SK-N-SH (cell line): Measurements from ENCODE around the gene CHCHD1. TPM values are rescaled to one million over a fixed set of nuclear protein-coding genes. Genes with fewer than 3 reads are reported as not detected.

ENCODE experiments used
- CTCF ChIA-PET: fragments of 300-600, 350-600 bp; formaldehyde crosslinking; extraction: SDS; loops from one replicate; lab custom pipeline; 2021; lab: Yijun Ruan, JAX
- POLR2A ChIA-PET: fragments of 350-600 bp; sonication (Branson Sonifier 250); formaldehyde crosslinking; extraction: SDS; loops from one replicate; lab custom pipeline; 2020; ENCODE audit warnings: antibody characterized with exemption, inconsistent platforms; lab: Yijun Ruan, JAX
- DNase-seq: peaks from one replicate; pipeline ENCODE4 v3.0.0; 2012
- H2AFZ ChIP-seq: fragments of 200-600 bp; sonication (generic); 2 replicates; pipeline ENCODE4 v1.8.1; 2016; ENCODE audit warnings: antibody characterized with exemption, mild to moderate bottlenecking, low read depth
- H3F3A ChIP-seq: fragments of 200-600 bp; sonication (generic); replicated peaks from 2 replicates; pipeline ENCODE3; 2016; ENCODE audit warnings: antibody characterized with exemption, mild to moderate bottlenecking; ENCODE audit not compliant: insufficient read depth
- H3K27ac ChIP-seq, 2 experiments: fragments of 200-500 bp in 1 of 2; fragments of 200-600 bp in 1 of 2; sonication (Bioruptor generic) in 1 of 2; sonication (generic), shearing (Covaris generic) in 1 of 2; 2 replicates each; pipeline versions ENCODE4 v1.5.1 to v1.6.1; 2014 to 2016; ENCODE audit warnings: low read depth in 2 of 2, inconsistent platforms in 1 of 2, low read length in 1 of 2, mild to moderate bottlenecking in 1 of 2, mixed read lengths in 1 of 2
- H3K27me3 ChIP-seq: fragments of 200-600 bp; sonication (generic), shearing (Covaris generic); 2 replicates; pipeline ENCODE4 v1.6.1; 2016; ENCODE audit warnings: mixed run types; ENCODE audit not compliant: insufficient read depth
- H3K36me3 ChIP-seq, 2 experiments: fragments of 200-500 bp in 1 of 2; fragments of 200-600 bp in 1 of 2; sonication (Bioruptor generic) in 1 of 2; sonication (generic) in 1 of 2; replicated peaks in 1 of 2; 2 replicates each; pipeline versions ENCODE3 to v1.5.1; 2014 to 2016; ENCODE audit warnings: low read length in 1 of 2, mild to moderate bottlenecking in 1 of 2; ENCODE audit not compliant: insufficient read depth in 2 of 2, control insufficient read depth in 1 of 2
- H3K4me1 ChIP-seq, 2 experiments: fragments of 200-500 bp in 1 of 2; fragments of 200-600 bp in 1 of 2; sonication (Bioruptor generic) in 1 of 2; sonication (generic), shearing (Covaris generic) in 1 of 2; 2 replicates each; pipeline versions ENCODE4 v1.5.1 to v1.6.1; 2014 to 2016; ENCODE audit warnings: low read depth in 1 of 2, low read length in 1 of 2, mixed run types in 1 of 2; ENCODE audit not compliant: insufficient read depth in 2 of 2, control insufficient read depth in 1 of 2
- H3K4me2 ChIP-seq: fragments of 200-600 bp; sonication (generic), shearing (Covaris generic); 2 replicates; pipeline ENCODE4 v1.6.1; 2017; ENCODE audit warnings: mixed run types
- H3K4me3 ChIP-seq, 2 experiments: fragments of 200-500 bp in 1 of 2; fragments of 200-600 bp in 1 of 2; sonication (Bioruptor generic) in 1 of 2; sonication (generic), shearing (Covaris generic) in 1 of 2; 2 replicates each; pipeline versions ENCODE4 v1.5.1 to v1.8.1; 2014 to 2016; ENCODE audit warnings: low read depth in 2 of 2, inconsistent platforms in 1 of 2, low read length in 1 of 2, mild to moderate bottlenecking in 1 of 2, mixed read lengths in 1 of 2, moderate library complexity in 1 of 2
- H3K79me2 ChIP-seq: fragments of 200-600 bp; sonication (generic); 2 replicates; pipeline ENCODE4 v1.8.1; 2017; ENCODE audit warnings: mild to moderate bottlenecking; ENCODE audit not compliant: insufficient read depth
- H3K9ac ChIP-seq: fragments of 200-600 bp; sonication (generic); 2 replicates; pipeline ENCODE4 v1.6.1; 2017; ENCODE audit warnings: mixed run types
- H3K9me2 ChIP-seq: fragments of 200-600 bp; sonication (generic); 2 replicates; pipeline ENCODE4 v1.6.1; 2017; ENCODE audit warnings: mixed run types
- H3K9me3 ChIP-seq: fragments of 200-600 bp; sonication (generic); 2 replicates; pipeline ENCODE4 v1.6.1; 2017; ENCODE audit warnings: mixed run types, mild to moderate bottlenecking, moderate library complexity
- H4K20me1 ChIP-seq: fragments of 200-600 bp; sonication (generic); 2 replicates; pipeline ENCODE4 v1.6.1; 2017; ENCODE audit warnings: mild to moderate bottlenecking, mixed run types; ENCODE audit not compliant: insufficient read depth
- ELF1 ChIP-seq: IDR thresholded peaks from 2 replicates; pipeline ENCODE4 v1.4.0; 2012
- EP300 ChIP-seq, 2 experiments: IDR thresholded peaks; 2 replicates each; pipeline versions ENCODE4 v1.4.0 to v1.6.1; 2012; ENCODE audit warnings: borderline replicate concordance in 1 of 2, low read depth in 1 of 2, low read length in 1 of 2
- EZH2phosphoT487 ChIP-seq: fragments of 200-600 bp; sonication (generic); IDR thresholded peaks from 2 replicates; pipeline ENCODE4 v1.6.1; 2017; ENCODE audit warnings: low read depth, mixed run types, mild to moderate bottlenecking, antibody characterized with exemption, moderate library complexity, borderline replicate concordance
- FOXM1 ChIP-seq: IDR thresholded peaks from 2 replicates; pipeline ENCODE4 v1.4.0; 2012; ENCODE audit warnings: low read depth, mild to moderate bottlenecking
- MEF2A ChIP-seq: IDR thresholded peaks from 2 replicates; pipeline ENCODE4 v1.4.0; 2012; ENCODE audit warnings: low read depth, borderline replicate concordance
- MXI1 ChIP-seq: IDR thresholded peaks from 2 replicates; pipeline ENCODE4 v1.6.1; 2012; ENCODE audit warnings: mild to moderate bottlenecking, low read depth, low read length, improper control_type of control experiment
- NFIC ChIP-seq: IDR thresholded peaks from 2 replicates; pipeline ENCODE4 v1.4.0; 2012; ENCODE audit warnings: borderline replicate concordance
- NRF1 ChIP-seq: IDR thresholded peaks from 2 replicates; pipeline ENCODE4 v1.6.1; 2012; ENCODE audit warnings: low read depth, mild to moderate bottlenecking, low read length
- RCOR1 ChIP-seq: fragments of 150-350 bp; IDR thresholded peaks from 2 replicates; pipeline ENCODE4 v1.6.1; 2017; ENCODE audit warnings: antibody characterized with exemption, low read length
- RFX5 ChIP-seq: IDR thresholded peaks from 2 replicates; pipeline ENCODE4 v1.6.1; 2012; ENCODE audit warnings: mild to moderate bottlenecking, improper control_type of control experiment, low read length
- SMC3 ChIP-seq: IDR thresholded peaks from 2 replicates; pipeline ENCODE4 v1.6.1; 2012; ENCODE audit warnings: low read depth, low read length, improper control_type of control experiment
- TAF1 ChIP-seq: IDR thresholded peaks from 2 replicates; pipeline ENCODE4 v1.6.1; 2012; ENCODE audit warnings: low read depth, mild to moderate bottlenecking, low read length, moderate library complexity, borderline replicate concordance
- TCF12 ChIP-seq: IDR thresholded peaks from 2 replicates; pipeline ENCODE4 v1.4.0; 2012
- TEAD4 ChIP-seq: IDR thresholded peaks from 2 replicates; pipeline ENCODE4 v1.4.0; 2012; ENCODE audit warnings: mild to moderate bottlenecking, borderline replicate concordance; ENCODE audit not compliant: insufficient read depth
- USF1 ChIP-seq: IDR thresholded peaks from 2 replicates; pipeline ENCODE4 v1.4.0; 2012; ENCODE audit warnings: low read depth, borderline replicate concordance
- USF2 ChIP-seq: fragments of 150-350 bp; IDR thresholded peaks from 2 replicates; pipeline ENCODE4 v1.6.1; 2017; ENCODE audit warnings: antibody characterized with exemption, low read length, low read depth, borderline replicate concordance
- YY1 ChIP-seq: IDR thresholded peaks from 2 replicates; pipeline ENCODE4 v1.4.0; 2012; ENCODE audit warnings: low read depth, mild to moderate bottlenecking
- WGBS: methylation state at CpG from one replicate; pipeline ENCODE4 v1.1.6; 2017; ENCODE audit warnings: low lambda C conversion rate; 5-methylcytosine and 5-hydroxymethylcytosine counted together
- polyA plus RNA-seq, 3 experiments: library from polyadenylated mRNA; depleted of rRNA; stranded (reverse); fragments of >200 nt; gene quantifications; 2 replicates each; pipeline ENCODE4 v1.2.3, GENCODE V29; 2012
- TF ChIP-seq, protein P1 (sequence below): fragments of 150-350 bp; IDR thresholded peaks from 2 replicates; pipeline ENCODE4 v1.6.1; 2016; ENCODE audit warnings: mild to moderate bottlenecking, low read depth, low read length
- TF ChIP-seq, protein P2 (sequence below): IDR thresholded peaks from 2 replicates; pipeline ENCODE4 v1.4.0; 2012; ENCODE audit warnings: low read depth

The CHCHD1 gene
- polyA plus RNA-seq, 1 of the 3 experiments (the other 2 are of a cell fraction): 60.9 TPM

DNA sequence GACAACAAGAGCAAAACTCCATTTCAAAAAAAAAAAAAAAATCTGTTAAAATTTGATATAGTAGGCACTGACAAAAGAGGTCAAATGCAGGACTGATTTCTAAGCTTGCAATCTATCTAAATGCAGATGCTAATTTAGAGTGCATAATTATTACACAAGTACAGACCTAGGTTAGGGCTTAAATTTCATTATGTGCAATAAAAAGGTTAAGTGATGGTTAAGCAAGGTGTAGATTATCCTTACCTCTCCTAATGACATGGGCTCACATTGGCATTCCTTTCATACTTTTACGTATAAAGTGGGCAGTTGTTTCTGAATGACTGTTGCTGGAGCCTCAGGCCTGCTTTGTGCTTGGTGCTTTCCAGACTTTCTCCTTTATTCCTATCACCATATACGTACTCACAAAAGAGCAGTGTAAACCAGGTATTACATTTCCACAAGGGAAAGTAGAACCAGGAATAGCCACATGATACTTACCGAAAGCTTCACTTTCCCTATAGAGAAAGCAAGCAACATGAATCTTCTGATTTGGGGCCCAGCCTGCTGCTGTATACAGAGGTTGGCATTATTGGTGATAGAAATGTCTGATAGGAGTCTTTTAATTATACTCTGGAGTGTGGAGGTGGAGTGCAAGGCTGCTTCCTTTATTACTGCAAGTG, 2.2 kb upstream of the CHCHD1 start:
- Histone ChIP-seq H3K9me3 (no peaks in the 10 kb centered on the region), H3K4me3 (no peak overlapping the region), H3K9me2 (no peaks in the 10 kb centered on the region), H3K36me3 (peaks cover 18 to 32% of the 10 kb centered on the region in 2 experiments), H4K20me1 (peaks cover 4% of the 10 kb centered on the region; the same call in 1 of the 2 replicates), H3K79me2 (peaks cover 95% of the 10 kb centered on the region), H3K4me1 (peaks cover 12 to 15% of the 10 kb centered on the region in 2 experiments; a peak in 3 of 4 replicates), H2AFZ (no peak overlapping the region), H3K4me2 (no peak overlapping the region), H3K27ac (no peak overlapping the region), H3K9ac (no peak overlapping the region), H3K27me3 (no peaks in the 10 kb centered on the region), H3F3A (peaks cover 13% of the 10 kb centered on the region)
- DNase-seq: no peak
- ChIA-PET CTCF (interaction anchor here (1.3 kb wide), 1 partner anchor 9 kb away, joined by 3 read pairs; no protein-coding TSS in a partner anchor), POLR2A (no interaction called here)
- TF ChIP-seq RCOR1 (no peak), TEAD4 (no peak), USF2 (no peak), TAF1 (no peak), EP300 (IDR thresholded peaks at IDR 0.05; ENCODE audit: borderline replicate concordance in 1 of 2, low read depth in 1 of 2, low read length in 1 of 2) (no peak), ELF1 (no peak), MXI1 (no peak), RFX5 (no peak), EZH2phosphoT487 (no peak), YY1 (no peak), FOXM1 (no peak), NRF1 (no peak), MEF2A (no peak)
- TF ChIP-seq, protein P1, sequence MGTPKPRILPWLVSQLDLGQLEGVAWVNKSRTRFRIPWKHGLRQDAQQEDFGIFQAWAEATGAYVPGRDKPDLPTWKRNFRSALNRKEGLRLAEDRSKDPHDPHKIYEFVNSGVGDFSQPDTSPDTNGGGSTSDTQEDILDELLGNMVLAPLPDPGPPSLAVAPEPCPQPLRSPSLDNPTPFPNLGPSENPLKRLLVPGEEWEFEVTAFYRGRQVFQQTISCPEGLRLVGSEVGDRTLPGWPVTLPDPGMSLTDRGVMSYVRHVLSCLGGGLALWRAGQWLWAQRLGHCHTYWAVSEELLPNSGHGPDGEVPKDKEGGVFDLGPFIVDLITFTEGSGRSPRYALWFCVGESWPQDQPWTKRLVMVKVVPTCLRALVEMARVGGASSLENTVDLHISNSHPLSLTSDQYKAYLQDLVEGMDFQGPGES: no peak
- 95% methylated on average over 3 of the region's 3 CpGs for WGBS

- CTCF ChIA-PET: interaction anchor here (1.3 to 1.5 kb wide), 2 partner anchors 10 to 15 kb away, joined by 3 to 5 read pairs; no protein-coding TSS in a partner anchor
- H3K4me3 ChIP-seq: peak overlapping the region in 1 of 2 experiments; percentile 63; a peak in 1 of 4 replicates
Observed at GRCh38 chr10:73780301-73780700, 1.5 kb upstream of the CHCHD1 start.

More at GRCh38 chr10:73780301-73780700, 1.5 kb upstream of the CHCHD1 start:
- H4K20me1 ChIP-seq: peaks cover 2% of the 10 kb centered on the region; the same call in 1 of the 2 replicates
- POLR2A ChIA-PET: no interaction called here
- no peaks in the 10 kb centered on the region for H3K27me3 ChIP-seq
- H3K27ac ChIP-seq: no peak overlapping the region
- H3K4me1 ChIP-seq: peaks cover 6 to 14% of the 10 kb centered on the region in 2 experiments; a peak in 3 of 4 replicates
- H3K4me2 ChIP-seq: peak overlapping the region; percentile 67
- H2AFZ ChIP-seq: no peak overlapping the region
- H3K36me3 ChIP-seq: peaks cover 17 to 29% of the 10 kb centered on the region in 2 experiments
- H3F3A ChIP-seq: peaks cover 16% of the 10 kb centered on the region
- no peak for DNase-seq
- TF ChIP-seq USF1: no peak
- TF ChIP-seq SMC3: no peak
- no peak for TF ChIP-seq NRF1
- no peak for TF ChIP-seq MXI1
- TF ChIP-seq, protein P2, sequence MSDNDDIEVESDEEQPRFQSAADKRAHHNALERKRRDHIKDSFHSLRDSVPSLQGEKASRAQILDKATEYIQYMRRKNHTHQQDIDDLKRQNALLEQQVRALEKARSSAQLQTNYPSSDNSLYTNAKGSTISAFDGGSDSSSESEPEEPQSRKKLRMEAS: no peak
- TF ChIP-seq NFIC: no peak
- TF ChIP-seq TCF12: no peak
- 84% methylated on average over 5 of the region's 5 CpGs for WGBS
- peaks cover 91% of the 10 kb centered on the region for H3K79me2 ChIP-seq
- H3K9ac ChIP-seq: peak overlapping the region; percentile 80; the same call in 1 of the 2 replicates
- H3K9me2 ChIP-seq: no peaks in the 10 kb centered on the region
- H3K9me3 ChIP-seq: no peaks in the 10 kb centered on the region
